GM18868 (cell line): ENCODE results near the gene PIK3R6.
"Not testable (repeated sequence)": the region's sequence is repeated elsewhere in the genome, so short reads cannot be mapped to it uniquely, and the experiment has no call there.

Experiments
- ATAC-seq: cut with Tn5 transposase; IDR thresholded peaks from one replicate; pipeline ENCODE4 v1.9.1; 2021; ENCODE audit warnings: mild to moderate bottlenecking, moderate library complexity; ENCODE audit not compliant: unreplicated experiment

Gene PIK3R6

GRCh38 chr17:8894673-8895578 lies 27.5 kb upstream of the PIK3R6 start:
- no peak for ATAC-seq

- no peak for ATAC-seq
These were observed 26.8 kb upstream of the PIK3R6 start for GRCh38 chr17:8894202-8894671.

- no peak for ATAC-seq
These were observed 26.2 kb upstream of the PIK3R6 start for GRCh38 chr17:8893621-8894201.

- ATAC-seq: no peak
These were observed 25.6 kb upstream of the PIK3R6 start for GRCh38 chr17:8893059-8893458.

- ATAC-seq: peak; percentile 54
These were observed 24.8 kb upstream of the PIK3R6 start for GRCh38 chr17:8892338-8892690.

GRCh38 chr17:8890671-8891070 lies 23.2 kb upstream of the PIK3R6 start:
- ATAC-seq: no peak

GRCh38 chr17:8889458-8890210 lies 22.2 kb upstream of the PIK3R6 start:
- ATAC-seq: no peak

- no peak for ATAC-seq
These were observed 21.3 kb upstream of the PIK3R6 start for GRCh38 chr17:8888704-8889302.

GRCh38 chr17:8887834-8888703 lies 20.6 kb upstream of the PIK3R6 start:
- no peak for ATAC-seq

- no peak for ATAC-seq
These were observed 19.8 kb upstream of the PIK3R6 start for GRCh38 chr17:8887301-8887700.

GRCh38 chr17:8885967-8886684 lies 18.7 kb upstream of the PIK3R6 start:
- ATAC-seq: no peak

GRCh38 chr17:8885163-8885966 lies 17.9 kb upstream of the PIK3R6 start:
- not testable (repeated sequence) for ATAC-seq

GRCh38 chr17:8884336-8884990 lies 17.0 kb upstream of the PIK3R6 start:
- ATAC-seq: no peak

GRCh38 chr17:8883353-8883752 lies 15.9 kb upstream of the PIK3R6 start:
- ATAC-seq: no peak

GRCh38 chr17:8881606-8882005 lies 14.1 kb upstream of the PIK3R6 start:
- ATAC-seq: no peak

- no peak for ATAC-seq
These were observed 13.0 kb upstream of the PIK3R6 start for GRCh38 chr17:8880466-8880865.

- ATAC-seq: no peak
These were observed 11.9 kb upstream of the PIK3R6 start for GRCh38 chr17:8879410-8879809.

- no peak for ATAC-seq
These were observed 10.5 kb upstream of the PIK3R6 start for GRCh38 chr17:8877984-8878383.
